Stimulated activated CD4-positive, alpha-beta T cell treated with anti-CD3 and anti-CD28 coated beads, TNF-alpha, amount 100 ng/mL, for 1 hour (primary cell): ENCODE data around the gene PSTPIP2.

Source experiments
- DNase-seq, 3 donors: peaks; one replicate each; pipeline ENCODE4 v3.0.0-alpha.2; 2020; ENCODE audit warnings: low read depth in 3 of 3, low spot score in 1 of 3

The PSTPIP2 gene

GRCh38 chr18:45938488-45938935 is 133.5 kb downstream of the PSTPIP2 start:
- DNase-seq, result no peak

- DNase-seq, result no peak
Observed at GRCh38 chr18:45935591-45936335, 136.3 kb downstream of the PSTPIP2 start.
